Measurements from ENCODE around the gene PLS1.

Gene PLS1

GRCh38 chr3:142660893-142661292 is 64.7 kb downstream of the PLS1 start:
- no peak for TF ChIP-seq CTCF (IDR thresholded peaks at IDR 0.05)
- Histone ChIP-seq H3K27ac (no peak overlapping the region), H3K4me3 (no peak overlapping the region)
- DNase-seq (ENCODE audit: low spot score), result no peak

- no peak overlapping the region for H3K4me3 ChIP-seq
- no peak overlapping the region for H3K27ac ChIP-seq
- no peak for DNase-seq (ENCODE audit: low spot score)
- no peak for TF ChIP-seq CTCF (IDR thresholded peaks at IDR 0.05)
Measured at GRCh38 chr3:142663865-142664264, 67.7 kb downstream of the PLS1 start.

GRCh38 chr3:142664311-142664710 is 68.1 kb downstream of the PLS1 start:
- TF ChIP-seq CTCF (IDR thresholded peaks at IDR 0.05), result no peak
- no peak overlapping the region for H3K4me3 ChIP-seq
- H3K27ac ChIP-seq, result no peak overlapping the region
- no peak for DNase-seq (ENCODE audit: low spot score)

GRCh38 chr3:142664819-142665218 is 68.6 kb downstream of the PLS1 start:
- no peak for TF ChIP-seq CTCF (IDR thresholded peaks at IDR 0.05)
- H3K27ac ChIP-seq, result no peak overlapping the region
- DNase-seq (ENCODE audit: low spot score), result no peak
- H3K4me3 ChIP-seq, result no peak overlapping the region

GRCh38 chr3:142670120-142670519 is 73.9 kb downstream of the PLS1 start:
- no peak for TF ChIP-seq CTCF (IDR thresholded peaks at IDR 0.05)
- H3K27ac ChIP-seq, result no peak overlapping the region
- no peak overlapping the region for H3K4me3 ChIP-seq
- DNase-seq (ENCODE audit: low spot score), result no peak

GRCh38 chr3:142676151-142676550 is 80.0 kb downstream of the PLS1 start:
- TF ChIP-seq CTCF (IDR thresholded peaks at IDR 0.05), result no peak
- H3K4me3 ChIP-seq, result no peak overlapping the region
- DNase-seq (ENCODE audit: low spot score), result no peak

GRCh38 chr3:142680710-142681109 is 84.5 kb downstream of the PLS1 start:
- Histone ChIP-seq H3K27ac (no peak overlapping the region), H3K4me3 (no peak overlapping the region)
- no peak for DNase-seq (ENCODE audit: low spot score)
- no peak for TF ChIP-seq CTCF (IDR thresholded peaks at IDR 0.05)

More at GRCh38 chr3:142676151-142676550, 80.0 kb downstream of the PLS1 start:
- no peak overlapping the region for H3K27ac ChIP-seq
